ENCODE measurements around the gene NAXE.
"Not testable (repeated sequence)": the region's sequence is repeated elsewhere in the genome, so short reads cannot be mapped to it uniquely, and the experiment has no call there.

NAXE gene

GRCh38 chr1:156598731-156599432 is 7.3 kb downstream of the NAXE start:
- no peak for FAIRE-seq
- no peak for DNase-seq (ENCODE audit: insufficient read length, low spot score)
- no peak for TF ChIP-seq POLR2AphosphoS5 (IDR thresholded peaks at IDR 0.05; ENCODE audit: low read depth, low read length)
- TF ChIP-seq PAX5 (IDR thresholded peaks at IDR 0.05; ENCODE audit: insufficient read depth, low read length, severe bottlenecking), result no peak
- TF ChIP-seq POU2F2 (IDR thresholded peaks at IDR 0.05; ENCODE audit: low read depth, low read length), result no peak
- TF ChIP-seq POLR2A (IDR thresholded peaks at IDR 0.05; ENCODE audit: low read depth, low read length), result no peak
- no peak for TF ChIP-seq SPI1 (IDR thresholded peaks at IDR 0.05; ENCODE audit: low read depth, low read length)
- no peak for TF ChIP-seq TAF1 (IDR thresholded peaks at IDR 0.05; ENCODE audit: low read depth, low read length)

DNA sequence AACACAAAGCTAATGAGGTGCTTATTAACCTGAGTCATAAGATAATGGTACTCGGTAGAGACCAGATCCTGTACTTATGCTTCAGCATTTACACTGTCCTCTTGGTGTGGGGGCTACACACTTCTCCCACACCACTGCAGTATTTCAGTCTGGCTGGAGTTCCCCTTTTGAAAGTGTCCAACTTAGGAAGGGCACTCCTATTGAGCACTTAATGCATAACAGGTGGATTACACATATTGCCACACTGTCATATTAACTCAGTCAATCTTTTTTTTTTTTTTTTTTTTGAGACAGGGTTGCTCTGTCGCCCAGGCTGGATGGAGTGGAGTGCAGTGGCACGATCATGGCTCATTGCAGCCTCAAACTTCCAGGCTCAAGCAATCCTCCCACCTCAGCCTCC is 8.2 kb downstream of the NAXE start:
- no peak for DNase-seq (ENCODE audit: insufficient read length, low spot score)
- FAIRE-seq, result no peak

DNA sequence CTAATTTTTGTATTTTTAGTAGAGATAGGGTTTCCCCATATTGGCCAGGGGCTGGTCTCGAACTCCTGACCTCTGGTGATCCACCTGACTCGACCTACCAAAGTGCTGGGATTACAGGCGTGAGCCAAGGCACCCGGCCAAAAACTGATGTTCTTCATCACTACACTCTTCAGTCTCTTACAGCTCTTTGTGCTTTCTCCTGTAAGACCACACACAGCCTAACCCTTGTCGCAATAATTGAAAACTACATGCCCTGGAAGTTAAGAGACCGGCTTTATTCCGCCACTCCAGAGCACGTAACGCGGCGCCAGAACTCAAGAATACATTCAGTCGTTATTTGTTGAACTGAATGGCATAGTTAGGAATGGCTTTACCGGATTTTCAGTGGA is 9.2 kb downstream of the NAXE start:
- no peak for FAIRE-seq
- no peak for TF ChIP-seq SPI1 (IDR thresholded peaks at IDR 0.05; ENCODE audit: low read depth, low read length)
- TF ChIP-seq PAX5 (IDR thresholded peaks at IDR 0.05; ENCODE audit: insufficient read depth, low read length, severe bottlenecking), result no peak
- TF ChIP-seq TAF1 (IDR thresholded peaks at IDR 0.05; ENCODE audit: low read depth, low read length), result no peak
- no peak for TF ChIP-seq POU2F2 (IDR thresholded peaks at IDR 0.05; ENCODE audit: low read depth, low read length)
- no peak for TF ChIP-seq POLR2AphosphoS5 (IDR thresholded peaks at IDR 0.05; ENCODE audit: low read depth, low read length)
- no peak for TF ChIP-seq POLR2A (IDR thresholded peaks at IDR 0.05; ENCODE audit: low read depth, low read length)
- no peak for DNase-seq (ENCODE audit: insufficient read length, low spot score)

More for the DNA sequence above, 8.2 kb downstream of the NAXE start:
- TF ChIP-seq TAF1 (IDR thresholded peaks at IDR 0.05; ENCODE audit: low read depth, low read length), result no peak
- TF ChIP-seq POU2F2 (IDR thresholded peaks at IDR 0.05; ENCODE audit: low read depth, low read length), result no peak
- no peak for TF ChIP-seq POLR2AphosphoS5 (IDR thresholded peaks at IDR 0.05; ENCODE audit: low read depth, low read length)
- no peak for TF ChIP-seq POLR2A (IDR thresholded peaks at IDR 0.05; ENCODE audit: low read depth, low read length)
- TF ChIP-seq SPI1 (IDR thresholded peaks at IDR 0.05; ENCODE audit: low read depth, low read length), result peak; percentile 77
- TF ChIP-seq PAX5 (IDR thresholded peaks at IDR 0.05; ENCODE audit: insufficient read depth, low read length, severe bottlenecking), result no peak

GRCh38 chr1:156601122-156601830 is 9.7 kb downstream of the NAXE start, which contains the start of gene GPATCH4:
TSS of gene GPATCH4 (minus strand) at chr1:156601479.
- FAIRE-seq (peak; percentile 76), DNase-seq (ENCODE audit: insufficient read length, low spot score) (no peak)
- TF ChIP-seq PAX5 (IDR thresholded peaks at IDR 0.05; ENCODE audit: insufficient read depth, low read length, severe bottlenecking), result no peak
- peak; percentile 75 for TF ChIP-seq POU2F2 (IDR thresholded peaks at IDR 0.05; ENCODE audit: low read depth, low read length)
- peak; percentile 90 for TF ChIP-seq POLR2AphosphoS5 (IDR thresholded peaks at IDR 0.05; ENCODE audit: low read depth, low read length)
- TF ChIP-seq POLR2A (IDR thresholded peaks at IDR 0.05; ENCODE audit: low read depth, low read length), result peak; percentile 91
- peak; percentile 97 for TF ChIP-seq TAF1 (IDR thresholded peaks at IDR 0.05; ENCODE audit: low read depth, low read length)
- TF ChIP-seq SPI1 (IDR thresholded peaks at IDR 0.05; ENCODE audit: low read depth, low read length), result no peak

GRCh38 chr1:156601892-156602291 is 10.3 kb downstream of the NAXE start:
- no peak for TF ChIP-seq POU2F2 (IDR thresholded peaks at IDR 0.05; ENCODE audit: low read depth, low read length)
- no peak for TF ChIP-seq SPI1 (IDR thresholded peaks at IDR 0.05; ENCODE audit: low read depth, low read length)
- TF ChIP-seq PAX5 (IDR thresholded peaks at IDR 0.05; ENCODE audit: insufficient read depth, low read length, severe bottlenecking), result peak; percentile 24
- TF ChIP-seq POLR2A (IDR thresholded peaks at IDR 0.05; ENCODE audit: low read depth, low read length), result no peak
- no peak for TF ChIP-seq TAF1 (IDR thresholded peaks at IDR 0.05; ENCODE audit: low read depth, low read length)
- no peak for TF ChIP-seq POLR2AphosphoS5 (IDR thresholded peaks at IDR 0.05; ENCODE audit: low read depth, low read length)
- FAIRE-seq (no peak), DNase-seq (ENCODE audit: insufficient read length, low spot score) (no peak)

DNA sequence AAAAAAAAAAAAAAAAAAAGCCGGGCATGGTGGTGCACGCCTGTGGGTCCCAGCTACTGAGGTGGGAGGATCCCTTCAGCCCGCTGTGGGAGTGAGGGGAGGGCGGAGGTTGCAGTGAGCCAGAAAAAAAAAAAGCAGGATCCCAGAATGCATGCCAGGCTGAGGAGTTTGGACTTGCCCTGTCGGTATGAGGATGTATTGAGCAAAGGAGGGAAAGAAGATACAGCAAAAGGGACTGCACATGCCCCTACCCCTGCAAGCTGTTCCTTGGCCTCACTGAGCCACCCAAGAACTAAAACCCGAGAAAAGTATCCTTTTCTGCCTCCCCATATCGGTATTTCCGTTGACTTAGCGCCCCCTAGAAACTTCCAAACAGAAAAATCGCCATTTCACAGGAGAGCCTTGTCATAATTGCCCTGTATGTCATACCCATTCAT is 11.0 kb downstream of the NAXE start:
- FAIRE-seq (no peak), DNase-seq (ENCODE audit: insufficient read length, low spot score) (no peak)
- TF ChIP-seq POU2F2 (IDR thresholded peaks at IDR 0.05; ENCODE audit: low read depth, low read length) (no peak), POLR2A (IDR thresholded peaks at IDR 0.05; ENCODE audit: low read depth, low read length) (no peak), PAX5 (IDR thresholded peaks at IDR 0.05; ENCODE audit: insufficient read depth, low read length, severe bottlenecking) (no peak), SPI1 (IDR thresholded peaks at IDR 0.05; ENCODE audit: low read depth, low read length) (no peak), TAF1 (IDR thresholded peaks at IDR 0.05; ENCODE audit: low read depth, low read length) (no peak), POLR2AphosphoS5 (IDR thresholded peaks at IDR 0.05; ENCODE audit: low read depth, low read length) (no peak)

DNA sequence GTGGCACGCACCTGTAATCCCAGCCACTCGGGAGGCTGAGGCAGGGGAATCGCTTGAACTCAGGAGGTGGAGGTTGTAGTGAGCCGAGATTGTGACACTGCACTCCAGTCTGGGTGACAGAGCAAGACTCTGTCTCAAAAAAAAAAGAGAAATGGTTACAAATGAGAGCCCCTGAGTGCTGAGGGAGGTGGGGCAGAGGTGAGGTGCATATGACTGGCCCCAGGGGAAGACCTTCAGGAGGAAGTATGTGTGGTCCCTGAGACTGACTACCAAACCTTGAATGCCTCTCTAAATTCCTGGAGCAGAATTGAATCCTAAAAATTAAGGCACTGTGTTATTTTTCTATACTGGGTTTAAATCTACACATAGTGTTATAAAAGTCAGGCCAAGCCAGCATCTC is 15.8 kb downstream of the NAXE start:
- FAIRE-seq; DNase-seq (ENCODE audit: insufficient read length, low spot score): not testable (repeated sequence)

DNA sequence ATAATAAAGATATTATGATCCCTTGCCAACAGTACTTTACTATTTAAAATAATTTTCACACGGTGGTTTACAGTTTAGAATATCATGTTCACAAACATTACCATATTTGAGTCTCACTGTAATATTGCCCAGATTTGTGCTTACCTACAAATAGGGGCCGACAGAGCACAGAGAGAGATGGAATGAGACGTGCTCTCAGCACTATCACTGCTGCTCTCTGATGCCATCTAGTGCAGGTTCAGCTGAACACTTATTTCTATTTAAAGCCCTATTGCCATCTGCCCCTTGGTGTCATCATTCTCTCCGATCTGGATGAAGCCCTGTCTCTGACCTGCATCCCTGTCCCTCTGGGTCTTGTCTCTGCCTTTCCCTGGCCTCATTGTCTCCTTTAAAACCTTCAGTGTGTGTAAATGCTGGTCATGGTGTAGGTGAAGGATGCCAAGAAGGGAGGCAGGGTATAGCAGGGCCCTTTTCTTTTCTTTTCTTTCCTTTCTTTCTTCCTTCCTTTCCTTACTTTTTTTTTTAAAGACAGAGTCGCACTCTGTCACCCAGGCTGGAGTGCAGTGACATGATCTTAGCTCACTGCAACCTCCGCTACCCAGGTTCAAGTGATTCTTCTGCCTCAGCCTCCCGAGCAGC is 16.6 kb downstream of the NAXE start:
- DNase-seq (ENCODE audit: insufficient read length, low spot score) (no peak), FAIRE-seq (peak; percentile 90)
- no peak for TF ChIP-seq POLR2AphosphoS5 (IDR thresholded peaks at IDR 0.05; ENCODE audit: low read depth, low read length)
- no peak for TF ChIP-seq POU2F2 (IDR thresholded peaks at IDR 0.05; ENCODE audit: low read depth, low read length)
- TF ChIP-seq PAX5 (IDR thresholded peaks at IDR 0.05; ENCODE audit: insufficient read depth, low read length, severe bottlenecking), result no peak
- no peak for TF ChIP-seq SPI1 (IDR thresholded peaks at IDR 0.05; ENCODE audit: low read depth, low read length)
- TF ChIP-seq POLR2A (IDR thresholded peaks at IDR 0.05; ENCODE audit: low read depth, low read length), result no peak
- TF ChIP-seq TAF1 (IDR thresholded peaks at IDR 0.05; ENCODE audit: low read depth, low read length), result no peak

DNA sequence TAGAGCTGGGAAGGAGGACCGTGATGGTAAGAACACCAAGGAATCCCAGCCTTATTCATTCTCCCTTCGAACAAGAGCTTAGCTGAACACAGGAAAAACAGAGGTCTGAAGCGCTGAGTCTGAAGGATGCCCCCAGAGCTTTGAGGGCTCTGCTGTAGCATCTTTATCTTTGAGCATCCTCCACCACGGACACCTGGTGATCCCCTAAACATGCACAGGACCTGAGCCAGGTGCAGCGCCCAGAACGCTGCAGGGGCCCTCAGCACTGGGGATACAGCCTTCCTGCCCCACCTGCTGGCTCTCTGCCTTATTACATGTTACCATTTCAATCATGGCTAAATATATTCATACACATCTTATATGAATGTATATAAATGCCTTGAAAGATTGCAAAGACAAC is 17.4 kb downstream of the NAXE start:
- TF ChIP-seq POU2F2 (IDR thresholded peaks at IDR 0.05; ENCODE audit: low read depth, low read length) (0 out of 2 replicates have a peak, but pooled peaks have one; percentile 22), PAX5 (IDR thresholded peaks at IDR 0.05; ENCODE audit: insufficient read depth, low read length, severe bottlenecking) (no peak)
- no peak for DNase-seq (ENCODE audit: insufficient read length, low spot score)
- peak; percentile 69 for FAIRE-seq

DNA sequence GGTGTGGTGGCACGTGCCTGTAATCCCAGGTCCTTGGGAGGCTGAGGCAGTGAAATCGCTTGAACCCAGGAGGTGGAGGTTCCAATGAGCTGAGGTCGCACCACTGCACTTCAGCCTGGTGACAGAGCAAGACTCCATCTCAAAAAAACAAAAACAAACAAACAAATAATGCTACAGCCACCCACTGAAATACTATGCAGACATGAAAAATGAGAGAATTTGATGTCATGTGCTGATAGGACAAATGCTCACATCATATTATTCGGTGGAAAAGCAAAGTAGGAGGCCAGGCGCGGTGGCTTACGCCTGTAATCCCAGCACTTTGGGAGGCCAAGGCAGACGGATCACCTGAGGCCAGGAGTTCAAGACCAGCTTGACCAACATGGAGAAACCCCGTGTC is 18.5 kb downstream of the NAXE start:
- DNase-seq (ENCODE audit: insufficient read length, low spot score); FAIRE-seq: not testable (repeated sequence)

Data from GM12891 (cell line).